ENCODE measurements around the gene PUM1. TPM values are rescaled to one million over a fixed set of nuclear protein-coding genes. Genes with fewer than 3 reads are reported as not detected.

Gene PUM1
- total RNA-seq, 2 donors from 2014 or later: 70.4 to 97.9 TPM

DNA sequence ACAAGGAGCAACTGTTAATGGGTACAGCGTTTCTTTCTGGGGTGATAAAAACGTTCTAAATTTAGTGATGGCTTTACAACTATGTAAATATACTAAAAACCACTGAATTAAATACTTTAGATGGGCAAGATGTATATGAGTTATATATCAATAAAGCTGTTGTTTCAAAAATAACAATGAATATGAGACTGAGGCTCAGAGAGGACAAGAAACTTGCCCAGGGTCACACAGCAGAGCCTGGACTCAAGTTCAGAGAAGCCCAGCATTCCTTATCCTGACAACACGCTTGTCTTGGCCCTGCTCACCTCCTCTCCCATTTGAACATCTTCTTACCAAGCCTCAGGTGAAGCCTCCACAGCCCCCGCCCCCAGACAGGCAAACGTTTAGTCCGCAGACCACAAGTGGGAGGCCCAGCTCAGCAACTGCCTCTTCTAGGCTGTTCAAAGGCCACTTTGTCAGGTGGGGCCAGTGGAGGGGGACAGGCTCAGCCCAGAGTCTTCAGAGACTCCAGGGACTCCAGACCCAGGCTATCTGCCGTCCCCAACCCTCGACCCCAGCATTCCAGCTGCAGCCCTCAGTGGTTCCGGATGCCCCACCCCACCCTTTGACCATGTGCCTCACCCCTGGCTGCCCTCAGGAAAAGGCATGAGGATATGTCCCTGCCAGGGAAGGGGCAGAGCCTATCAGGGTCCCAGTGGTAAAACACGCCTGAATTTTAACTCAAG lies 174.9 kb downstream of the PUM1 start:
- Histone ChIP-seq H3K4me1 (ENCODE audit: control insufficient read depth in 1 of 2, low read depth in 2 of 2) (peaks cover 19 to 78% of the 10 kb centered on the region in 2 donors), H3K27ac (peak overlapping the region in 1 of 2 donors; percentile 5), H3K27me3 (replicated peaks; ENCODE audit: insufficient read depth) (no peaks in the 10 kb centered on the region), H3K4me3 (no peak overlapping the region), H3K9me3 (no peaks in the 10 kb centered on the region), H3K36me3 (no peaks in the 10 kb centered on the region)
- DNase-seq (ENCODE audit: low spot score) (no peak), ATAC-seq (ENCODE audit: insufficient number of reproducible peaks, low FRiP score, low read depth) (no peak)
- TF ChIP-seq, protein P1, sequence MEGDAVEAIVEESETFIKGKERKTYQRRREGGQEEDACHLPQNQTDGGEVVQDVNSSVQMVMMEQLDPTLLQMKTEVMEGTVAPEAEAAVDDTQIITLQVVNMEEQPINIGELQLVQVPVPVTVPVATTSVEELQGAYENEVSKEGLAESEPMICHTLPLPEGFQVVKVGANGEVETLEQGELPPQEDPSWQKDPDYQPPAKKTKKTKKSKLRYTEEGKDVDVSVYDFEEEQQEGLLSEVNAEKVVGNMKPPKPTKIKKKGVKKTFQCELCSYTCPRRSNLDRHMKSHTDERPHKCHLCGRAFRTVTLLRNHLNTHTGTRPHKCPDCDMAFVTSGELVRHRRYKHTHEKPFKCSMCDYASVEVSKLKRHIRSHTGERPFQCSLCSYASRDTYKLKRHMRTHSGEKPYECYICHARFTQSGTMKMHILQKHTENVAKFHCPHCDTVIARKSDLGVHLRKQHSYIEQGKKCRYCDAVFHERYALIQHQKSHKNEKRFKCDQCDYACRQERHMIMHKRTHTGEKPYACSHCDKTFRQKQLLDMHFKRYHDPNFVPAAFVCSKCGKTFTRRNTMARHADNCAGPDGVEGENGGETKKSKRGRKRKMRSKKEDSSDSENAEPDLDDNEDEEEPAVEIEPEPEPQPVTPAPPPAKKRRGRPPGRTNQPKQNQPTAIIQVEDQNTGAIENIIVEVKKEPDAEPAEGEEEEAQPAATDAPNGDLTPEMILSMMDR (IDR thresholded peaks at IDR 0.05): no peak

DNA sequence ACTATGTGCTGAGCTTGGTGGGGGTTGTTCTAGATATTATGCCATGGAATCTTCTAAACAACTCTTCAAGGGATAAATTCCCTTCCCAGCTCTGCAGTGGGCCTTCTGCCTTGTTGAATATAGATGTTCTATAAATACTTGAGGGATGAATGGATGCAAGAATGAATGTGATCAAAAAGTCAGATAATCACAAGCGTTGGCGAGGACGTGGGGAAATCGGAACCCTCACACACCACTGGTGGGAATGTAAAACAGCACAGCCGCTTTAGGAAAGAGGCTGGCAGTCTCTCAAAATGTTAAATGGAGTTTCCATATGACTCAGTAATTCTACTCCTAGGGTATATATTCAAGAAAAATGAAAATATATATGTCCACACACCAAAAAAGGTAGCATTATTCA lies 176.0 kb downstream of the PUM1 start:
- H3K4me3 ChIP-seq: no peak overlapping the region
- no peak for ATAC-seq (ENCODE audit: insufficient number of reproducible peaks, low FRiP score, low read depth)
- no peaks in the 10 kb centered on the region for H3K27me3 ChIP-seq (replicated peaks; ENCODE audit: insufficient read depth)
- TF ChIP-seq, protein P1 (IDR thresholded peaks at IDR 0.05): no peak
- no peak for DNase-seq (ENCODE audit: low spot score)
- H3K4me1 ChIP-seq (ENCODE audit: control insufficient read depth in 1 of 2, low read depth in 2 of 2): peaks cover 14 to 78% of the 10 kb centered on the region in 2 donors
- no peaks in the 10 kb centered on the region for H3K36me3 ChIP-seq
- no peaks in the 10 kb centered on the region for H3K9me3 ChIP-seq
- peak overlapping the region; percentile 91 to 97 for H3K27ac ChIP-seq

DNA sequence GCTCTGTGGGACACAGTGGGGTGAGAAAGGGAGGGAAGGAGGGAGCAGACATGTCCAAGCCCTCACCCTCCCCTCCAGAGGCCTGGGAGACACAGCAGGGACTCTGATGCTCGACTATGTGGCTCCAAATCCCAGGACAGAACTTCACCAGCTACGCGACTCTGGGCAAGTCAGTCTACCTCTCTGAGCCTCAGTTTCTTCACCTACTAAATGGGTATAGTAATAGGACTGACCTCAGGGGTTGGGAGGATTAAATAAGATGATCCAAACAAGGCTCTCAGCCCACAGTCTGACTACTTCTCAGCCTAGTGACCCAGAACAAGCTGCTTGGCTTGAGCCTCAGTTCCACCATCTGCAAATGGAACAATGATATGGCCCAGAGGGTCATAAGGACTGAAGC lies 176.5 kb downstream of the PUM1 start:
- no peak for ATAC-seq (ENCODE audit: insufficient number of reproducible peaks, low FRiP score, low read depth)

DNA sequence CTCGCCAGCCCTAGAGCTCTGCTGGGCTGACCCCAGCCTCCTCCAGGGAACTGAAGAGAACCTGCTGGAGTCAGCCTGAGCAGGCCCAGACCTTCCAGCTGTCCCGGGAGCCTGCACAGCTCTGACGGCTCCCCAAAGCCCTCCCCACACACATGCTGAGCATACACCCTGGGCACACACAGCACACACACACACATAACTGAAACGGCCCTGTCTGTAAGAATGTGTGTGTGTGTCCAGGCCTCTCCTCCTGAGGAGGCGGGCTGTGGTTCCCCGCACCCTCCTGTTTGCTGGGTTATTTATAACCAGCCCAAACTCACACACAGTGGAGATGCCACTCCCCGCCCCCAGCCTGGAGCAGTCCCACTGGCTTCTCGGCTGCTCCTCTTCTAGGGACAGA lies 177.1 kb downstream of the PUM1 start:
- no peaks in the 10 kb centered on the region for H3K36me3 ChIP-seq
- DNase-seq (ENCODE audit: low spot score): peak; percentile 63
- H3K27ac ChIP-seq: peak overlapping the region; percentile 91 to 97
- peak overlapping the region; percentile 34 for H3K4me3 ChIP-seq
- peaks cover 14 to 78% of the 10 kb centered on the region in 2 donors for H3K4me1 ChIP-seq (ENCODE audit: control insufficient read depth in 1 of 2, low read depth in 2 of 2)
- TF ChIP-seq, protein P1 (IDR thresholded peaks at IDR 0.05): no peak
- H3K27me3 ChIP-seq (replicated peaks; ENCODE audit: insufficient read depth): no peaks in the 10 kb centered on the region
- no peaks in the 10 kb centered on the region for H3K9me3 ChIP-seq
- peak; percentile 76 for ATAC-seq (ENCODE audit: insufficient number of reproducible peaks, low FRiP score, low read depth)

More for the DNA sequence above, 176.5 kb downstream of the PUM1 start:
- H3K4me1 ChIP-seq (ENCODE audit: control insufficient read depth in 1 of 2, low read depth in 2 of 2): peaks cover 14 to 77% of the 10 kb centered on the region in 2 donors
- H3K27ac ChIP-seq: peak overlapping the region; percentile 91 to 97
- peak overlapping the region; percentile 34 for H3K4me3 ChIP-seq
- no peaks in the 10 kb centered on the region for H3K9me3 ChIP-seq
- TF ChIP-seq, protein P1 (IDR thresholded peaks at IDR 0.05): no peak
- no peak for DNase-seq (ENCODE audit: low spot score)
- H3K27me3 ChIP-seq (replicated peaks; ENCODE audit: insufficient read depth): no peaks in the 10 kb centered on the region
- no peaks in the 10 kb centered on the region for H3K36me3 ChIP-seq

DNA sequence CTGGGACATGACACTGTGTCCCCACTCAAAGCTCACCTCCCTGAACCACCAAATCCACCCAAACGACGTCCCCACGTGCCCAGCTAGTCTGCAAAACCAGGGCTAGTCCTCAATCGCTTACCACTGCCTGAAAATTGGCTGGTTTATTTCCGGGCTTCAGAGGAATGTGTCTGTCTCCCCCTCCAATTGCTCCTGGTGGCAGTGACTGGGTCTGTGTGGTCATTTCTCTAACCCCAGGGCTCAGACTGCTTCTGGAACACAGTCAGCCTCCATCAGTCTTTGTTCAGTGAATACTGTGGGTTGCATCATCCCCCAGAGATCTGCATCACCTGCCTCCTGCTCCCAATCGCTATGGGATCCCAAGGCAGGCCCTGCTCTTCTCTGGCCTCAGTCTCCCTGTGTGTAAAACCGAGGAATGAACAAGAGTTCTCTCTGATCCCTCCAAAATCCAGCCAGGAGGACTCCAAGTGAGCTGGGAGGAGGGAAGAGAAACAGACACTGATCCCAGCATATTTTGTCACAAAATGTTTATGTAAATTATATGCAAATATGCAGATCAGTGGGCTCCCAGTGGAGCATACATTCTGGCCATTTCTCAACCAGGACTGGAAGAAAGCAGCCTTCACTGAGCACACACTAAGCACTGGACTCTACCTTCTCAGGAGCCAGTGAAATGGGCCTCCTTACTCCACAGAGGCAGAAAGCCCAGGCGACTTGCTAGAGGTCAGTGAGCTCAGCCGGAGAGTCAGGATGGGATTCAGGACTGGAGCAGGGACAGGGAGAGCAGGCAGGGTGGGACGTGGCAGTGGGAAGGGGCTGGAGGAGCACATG lies 177.8 kb downstream of the PUM1 start:
- Histone ChIP-seq H3K9me3 (no peaks in the 10 kb centered on the region), H3K36me3 (no peaks in the 10 kb centered on the region), H3K4me1 (ENCODE audit: control insufficient read depth in 1 of 2, low read depth in 2 of 2) (peaks cover 14 to 82% of the 10 kb centered on the region in 2 donors), H3K27ac (peak overlapping the region; percentile 91 to 97), H3K27me3 (replicated peaks; ENCODE audit: insufficient read depth) (no peaks in the 10 kb centered on the region), H3K4me3 (no peak overlapping the region)
- ATAC-seq (ENCODE audit: insufficient number of reproducible peaks, low FRiP score, low read depth): peak; percentile 16
- no peak for DNase-seq (ENCODE audit: low spot score)
- TF ChIP-seq, protein P1 (IDR thresholded peaks at IDR 0.05): no peak
